ENCODE results near the gene CAMK1G. TPM values are rescaled to one million over a fixed set of nuclear protein-coding genes. Genes with fewer than 3 reads are reported as not detected.
A peak's percentile ranks its signal among the peaks of the same experiment; 100 is the strongest.

CAMK1G gene
- polyA plus RNA-seq, 5 donors: 6.8 to 9.1 (median 8.8) TPM

DNA sequence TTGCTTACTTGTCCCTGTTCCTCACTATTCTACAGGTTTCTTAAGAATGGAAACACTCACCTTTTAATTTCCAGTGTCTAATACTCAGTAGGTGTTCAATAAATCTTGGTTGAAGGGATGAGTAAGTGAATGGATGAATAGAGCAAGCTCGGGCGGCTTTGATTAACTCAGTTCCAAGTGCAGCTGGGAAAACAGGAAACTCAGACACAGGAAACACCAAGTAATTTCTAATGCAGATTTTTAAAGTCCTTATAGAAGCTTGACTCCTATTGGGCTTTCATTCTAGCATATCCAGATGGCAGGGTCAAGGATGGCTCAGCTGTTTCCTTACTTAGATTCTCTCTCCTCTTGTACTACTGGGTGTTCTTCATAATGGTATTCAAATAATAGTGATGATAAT, 14.0 kb downstream of the CAMK1G start:
- no peak for DNase-seq

DNA sequence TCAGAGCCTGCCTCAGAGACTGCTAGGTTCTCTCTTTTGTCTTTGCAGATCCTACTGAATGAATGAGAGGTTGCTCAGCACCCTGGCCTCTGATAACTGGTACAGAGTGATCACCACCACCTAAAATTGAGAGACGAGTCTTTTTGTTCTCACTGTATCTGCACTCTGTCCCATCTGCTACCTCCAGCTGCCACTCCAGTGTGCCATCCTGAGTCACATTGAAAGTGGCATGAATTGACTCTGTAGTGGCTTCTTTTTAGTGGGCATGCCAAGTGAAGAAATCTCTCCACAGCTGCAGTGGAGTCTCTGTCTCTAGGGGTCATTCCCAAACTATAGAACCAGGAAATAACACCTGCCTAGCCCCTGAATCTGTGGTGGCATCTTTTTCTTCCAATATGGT, 14.7 kb downstream of the CAMK1G start:
- no peak for DNase-seq

DNA sequence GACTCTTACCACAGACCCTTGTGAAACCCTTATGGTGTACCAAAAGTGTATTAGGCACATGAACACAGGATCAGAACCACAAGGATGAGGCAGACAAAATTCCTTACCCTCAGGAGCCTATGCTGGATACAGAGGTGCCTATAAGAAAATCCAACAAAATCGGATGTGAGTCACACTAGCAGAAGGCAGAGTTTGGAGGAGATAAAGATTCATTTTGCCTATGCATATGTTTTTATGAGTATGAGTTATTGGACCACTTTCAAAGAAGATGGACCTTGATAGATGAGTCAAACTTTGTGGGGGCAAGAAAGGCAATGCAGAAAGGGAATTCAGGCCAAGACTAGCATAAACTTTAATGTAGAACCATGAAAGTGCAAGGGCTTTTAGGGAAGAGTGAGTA, 17.0 kb downstream of the CAMK1G start:
- DNase-seq: no peak

DNA sequence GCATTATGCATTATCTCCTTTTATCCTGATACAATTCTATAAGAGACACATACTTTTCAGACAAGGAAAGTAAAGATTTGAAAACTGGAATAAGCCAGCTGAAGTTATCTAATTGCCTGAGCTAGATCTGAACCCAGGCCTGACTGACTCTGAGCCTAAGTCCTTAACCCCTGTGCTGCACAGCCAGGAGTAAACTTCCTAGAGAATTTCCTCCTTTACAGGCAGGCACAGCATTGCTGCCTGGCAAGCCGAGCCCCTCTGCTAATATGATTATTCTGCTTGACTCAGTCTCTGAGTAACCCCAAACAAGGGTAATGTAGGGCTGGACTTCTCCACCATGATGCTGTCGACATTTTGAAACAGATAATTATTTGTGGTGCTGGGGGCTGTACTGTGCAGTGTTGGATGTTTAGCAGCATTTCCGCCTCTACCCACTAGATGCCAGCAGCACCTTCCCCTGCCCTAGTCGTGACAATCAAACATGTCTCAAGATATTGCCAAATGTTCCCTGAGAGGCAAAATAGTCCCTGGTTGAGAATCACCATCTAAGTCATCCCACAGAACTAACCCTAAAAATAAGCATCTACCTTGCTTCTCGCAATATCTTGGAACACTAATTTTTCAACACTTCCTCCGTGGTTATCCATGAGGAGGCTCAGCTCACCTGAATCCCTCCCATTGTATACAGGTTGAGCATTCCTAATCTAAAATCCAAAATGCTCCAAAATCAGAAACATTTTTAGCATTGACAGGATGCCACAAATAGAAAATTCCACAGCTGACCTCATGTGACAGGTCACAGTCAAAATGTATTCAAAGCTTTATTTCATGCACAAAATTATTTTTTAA, 18.5 kb downstream of the CAMK1G start:
- peak in 1 of 2 donors; percentile 47 for DNase-seq

DNA sequence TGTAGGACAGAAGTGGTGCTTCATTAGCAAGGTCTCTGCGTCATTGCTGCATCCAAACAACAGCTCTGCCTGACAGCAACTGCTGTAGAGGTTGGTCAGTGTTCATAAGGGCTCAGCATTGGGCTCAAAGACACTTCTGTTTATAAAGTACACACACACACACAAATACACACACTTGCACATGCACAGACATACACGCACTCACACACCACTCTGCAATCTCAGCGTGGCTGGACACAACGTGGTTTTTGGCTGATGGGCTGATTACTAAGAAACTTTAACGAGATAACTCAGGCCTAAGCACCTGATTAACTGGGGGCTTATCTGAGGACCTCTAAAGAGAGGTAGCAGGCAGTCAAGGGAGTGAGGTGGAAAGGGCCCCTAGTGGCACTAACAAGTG, 20.4 kb downstream of the CAMK1G start:
- no peak for DNase-seq

DNA sequence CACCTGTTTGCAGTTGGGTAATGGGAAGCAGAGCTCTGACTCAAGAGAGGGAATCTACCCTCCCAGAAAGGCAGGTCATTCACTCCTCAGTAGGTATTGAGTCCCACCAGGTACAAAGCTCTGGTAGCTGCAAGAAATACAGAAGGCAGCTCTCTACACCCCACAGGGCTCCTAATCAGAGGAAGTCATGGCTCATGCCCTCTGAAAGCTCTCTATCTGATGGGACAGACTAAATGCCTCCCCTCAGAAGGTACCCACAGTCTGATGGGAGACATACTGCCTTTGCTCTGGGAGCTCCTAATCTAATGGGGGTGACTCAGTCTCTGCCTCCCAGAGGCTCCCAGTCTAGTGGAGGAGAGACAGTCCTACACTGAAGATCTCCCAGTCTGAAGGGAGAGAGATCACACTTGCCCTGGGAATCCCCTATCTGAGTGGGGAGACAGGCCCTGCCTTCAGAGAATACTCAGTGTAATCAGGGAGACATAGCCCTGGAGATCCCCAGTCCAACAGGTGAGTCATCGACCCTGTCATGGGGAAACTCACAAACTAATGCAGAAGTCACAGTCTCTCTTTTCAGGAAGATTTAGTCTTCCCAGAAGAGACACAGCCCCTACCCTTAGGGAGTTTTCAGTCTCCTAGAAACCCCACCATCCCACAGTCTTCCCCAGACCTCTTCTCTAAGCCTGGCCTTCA, 23.7 kb downstream of the CAMK1G start:
- DNase-seq: no peak

DNA sequence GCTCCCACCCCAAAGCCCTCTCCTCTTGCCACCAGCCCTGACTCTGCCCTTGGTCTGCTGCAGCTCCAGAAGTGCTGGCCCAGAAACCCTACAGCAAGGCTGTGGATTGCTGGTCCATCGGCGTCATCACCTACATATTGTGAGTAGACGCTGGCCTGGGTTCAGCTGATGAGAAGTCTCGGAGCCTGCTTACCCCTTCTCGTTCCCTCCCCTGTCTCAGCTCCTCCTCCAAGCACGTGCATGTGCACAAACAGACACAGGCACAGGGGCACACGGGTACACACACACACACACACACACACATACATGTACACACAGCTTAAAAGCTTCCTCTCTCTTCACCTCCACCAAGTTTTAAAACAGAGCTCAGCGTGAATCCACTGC, 24.3 kb downstream of the CAMK1G start:
- no peak for DNase-seq

DNA sequence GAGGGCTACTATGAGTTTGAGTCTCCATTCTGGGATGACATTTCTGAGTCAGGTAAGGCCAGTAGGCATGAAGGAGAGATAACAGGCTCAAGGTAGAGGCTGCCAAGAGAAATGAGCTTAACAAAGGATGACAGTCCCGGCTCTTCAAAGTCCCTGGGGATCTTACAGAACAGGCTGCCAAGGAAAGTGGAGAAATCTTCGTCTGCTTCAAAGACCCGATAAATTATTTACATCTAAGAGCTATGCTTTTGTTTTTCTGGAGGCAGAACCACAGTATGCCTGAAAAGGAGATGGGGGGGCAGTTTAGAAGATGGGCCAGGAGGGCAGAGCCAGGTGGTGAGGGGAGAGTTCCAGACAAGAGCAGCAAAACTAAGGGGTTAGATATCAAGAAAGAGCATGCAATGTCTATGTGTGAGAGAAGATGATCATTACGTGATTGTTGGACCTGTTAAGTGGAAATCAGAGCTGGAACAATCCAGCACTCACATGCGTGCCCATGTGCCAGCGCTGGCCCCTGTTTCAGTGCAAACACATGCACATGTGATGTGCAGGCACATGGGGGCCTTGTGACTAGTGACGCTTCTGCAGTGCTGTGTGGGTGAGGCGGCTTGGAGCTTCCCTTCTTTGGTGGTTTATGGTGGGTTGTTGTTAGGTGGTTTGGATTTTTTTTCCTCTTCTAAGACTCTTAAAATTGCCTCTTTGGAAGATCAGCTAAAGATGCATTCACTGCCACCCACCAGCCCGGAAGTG, 25.7 kb downstream of the CAMK1G start:
- no peak for DNase-seq

DNA sequence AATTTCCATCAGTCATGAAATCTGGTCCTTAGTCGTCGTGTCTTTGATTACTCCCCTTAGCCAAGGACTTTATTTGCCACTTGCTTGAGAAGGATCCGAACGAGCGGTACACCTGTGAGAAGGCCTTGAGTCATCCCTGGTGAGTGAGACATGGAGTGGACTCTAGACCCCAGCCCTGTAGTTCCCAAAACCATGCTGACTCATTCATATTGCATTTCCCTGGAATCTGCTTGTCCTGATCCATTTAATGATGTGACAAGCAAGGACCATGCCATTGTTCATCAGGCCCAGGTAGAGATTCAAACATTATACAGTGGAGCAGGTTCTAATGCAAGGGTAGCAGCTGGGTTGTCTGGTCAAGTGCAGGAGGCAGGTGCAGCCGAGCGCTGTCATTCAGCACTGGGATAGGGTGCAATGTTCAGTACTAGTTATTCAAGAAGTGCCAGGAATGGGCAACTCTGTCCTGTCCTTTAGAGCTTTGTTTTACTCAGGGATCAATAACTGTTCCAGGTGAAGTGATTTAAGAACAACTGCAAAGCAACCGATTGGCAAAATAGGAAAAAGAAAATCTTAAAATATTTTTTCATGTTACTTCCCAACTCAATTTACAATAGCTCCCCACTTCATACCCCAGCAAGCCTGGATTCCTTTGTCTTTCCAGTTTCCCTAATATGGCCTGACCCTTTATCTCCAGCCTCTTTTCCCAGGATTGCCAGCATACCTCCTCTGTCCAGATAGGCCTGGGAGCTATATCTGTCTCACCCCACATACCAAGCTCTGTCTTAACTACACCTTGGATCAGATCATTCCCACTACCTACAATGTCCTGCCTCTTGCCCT, 26.5 kb downstream of the CAMK1G start:
- no peak for DNase-seq

DNA sequence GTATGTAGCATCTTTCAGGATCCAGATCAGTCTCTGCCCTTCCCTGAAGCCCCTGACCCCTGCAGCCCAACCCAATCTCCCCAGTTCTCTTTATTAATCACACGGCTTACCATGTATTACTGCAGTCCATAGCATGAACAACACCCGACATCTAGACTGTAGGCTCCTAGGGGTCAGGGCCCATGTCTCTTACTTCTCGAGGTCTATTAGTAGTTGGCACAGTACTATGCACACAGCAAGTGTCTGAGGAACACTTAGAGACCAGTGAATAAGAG, 27.1 kb downstream of the CAMK1G start:
- no peak for DNase-seq

DNA sequence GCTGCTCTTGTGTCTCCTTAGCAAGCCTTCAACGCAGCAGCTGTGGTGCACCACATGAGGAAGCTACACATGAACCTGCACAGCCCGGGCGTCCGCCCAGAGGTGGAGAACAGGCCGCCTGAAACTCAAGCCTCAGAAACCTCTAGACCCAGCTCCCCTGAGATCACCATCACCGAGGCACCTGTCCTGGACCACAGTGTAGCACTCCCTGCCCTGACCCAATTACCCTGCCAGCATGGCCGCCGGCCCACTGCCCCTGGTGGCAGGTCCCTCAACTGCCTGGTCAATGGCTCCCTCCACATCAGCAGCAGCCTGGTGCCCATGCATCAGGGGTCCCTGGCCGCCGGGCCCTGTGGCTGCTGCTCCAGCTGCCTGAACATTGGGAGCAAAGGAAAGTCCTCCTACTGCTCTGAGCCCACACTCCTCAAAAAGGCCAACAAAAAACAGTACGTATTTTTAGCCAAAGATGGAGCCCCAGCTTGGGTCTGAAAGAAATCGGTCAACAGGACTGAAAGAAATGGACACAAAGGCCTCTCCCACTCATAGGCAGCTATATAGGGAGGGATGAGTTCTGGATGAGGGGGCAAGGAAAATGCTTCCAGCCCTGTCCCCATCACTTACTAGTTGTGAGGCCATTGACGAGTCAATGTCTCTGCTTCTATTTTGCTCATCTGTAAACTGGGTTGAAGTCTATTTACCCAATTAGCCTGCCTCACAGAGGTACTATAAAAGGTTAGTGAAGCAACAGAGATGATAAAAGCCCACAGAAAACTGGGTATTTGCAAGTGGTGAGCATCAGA, 28.5 kb downstream of the CAMK1G start:
- DNase-seq: no peak

DNA sequence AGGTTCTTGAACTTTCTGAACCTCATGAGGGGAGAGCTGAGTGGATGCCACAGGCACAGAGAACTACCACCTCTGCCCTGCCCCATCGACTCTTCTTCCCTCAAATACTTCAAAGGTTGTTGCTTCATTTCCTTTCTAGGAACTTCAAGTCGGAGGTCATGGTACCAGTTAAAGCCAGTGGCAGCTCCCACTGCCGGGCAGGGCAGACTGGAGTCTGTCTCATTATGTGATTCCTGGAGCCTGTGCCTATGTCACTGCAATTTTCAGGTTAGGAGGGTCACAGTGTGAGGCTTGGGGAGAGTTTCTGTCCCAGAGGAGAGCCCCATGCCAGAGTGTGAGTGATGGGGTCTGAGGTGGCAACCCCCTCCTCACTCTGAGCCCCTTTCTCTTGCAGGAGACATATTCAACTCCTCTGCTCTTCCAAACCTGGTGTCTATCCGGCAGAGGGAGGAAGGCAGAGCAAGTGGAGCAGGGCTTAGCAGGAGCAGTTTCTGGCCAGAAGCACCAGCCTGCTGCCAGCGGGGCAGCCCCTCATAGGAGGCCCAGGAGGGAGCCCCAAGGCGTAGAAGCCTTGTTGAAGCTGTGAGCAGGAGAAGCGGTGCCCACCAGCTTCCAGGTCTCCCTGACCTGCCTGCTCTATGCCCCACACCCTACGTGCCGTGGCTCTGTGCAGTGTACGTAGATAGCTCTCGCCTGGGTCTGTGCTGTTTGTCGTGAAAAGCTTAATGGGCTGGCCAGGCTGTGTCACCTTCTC, 29.3 kb downstream of the CAMK1G start:
- no peak for DNase-seq

DNA sequence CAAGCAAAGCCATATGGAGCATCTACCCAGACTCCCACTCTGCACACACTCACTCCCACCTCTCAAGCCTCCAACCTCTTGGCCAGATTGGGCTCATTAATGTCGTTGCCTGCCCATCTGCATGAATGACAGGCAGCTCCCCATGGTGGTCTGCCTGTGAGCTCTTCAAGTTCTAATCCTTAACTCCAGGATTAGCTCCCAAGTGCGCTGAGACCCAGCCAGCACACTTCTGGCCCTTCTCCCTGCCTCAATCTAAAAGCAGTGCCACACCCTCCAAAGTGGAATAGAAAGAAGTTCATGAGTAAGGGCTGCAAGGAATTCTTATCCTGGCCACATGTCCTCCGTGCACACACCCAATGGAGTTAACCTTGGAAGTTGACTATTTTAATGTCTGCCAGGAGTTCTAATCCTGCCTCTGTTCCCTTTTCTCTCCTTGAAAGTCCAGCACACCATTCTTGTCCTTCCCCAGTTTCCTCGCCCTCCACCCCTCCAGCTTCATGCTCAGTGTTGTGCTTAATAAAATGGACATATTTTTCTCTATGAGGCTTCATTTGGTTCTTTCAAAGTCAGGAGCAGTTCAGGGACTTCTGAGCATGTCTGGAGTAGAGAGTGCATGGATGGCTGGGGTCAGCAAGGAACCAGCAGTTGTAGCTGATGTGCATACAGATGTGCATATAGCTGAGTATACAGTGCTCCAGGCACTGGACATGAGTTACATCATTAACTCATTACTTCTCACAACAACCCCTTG, 30.1 kb downstream of the CAMK1G start:
- no peak for DNase-seq

DNA sequence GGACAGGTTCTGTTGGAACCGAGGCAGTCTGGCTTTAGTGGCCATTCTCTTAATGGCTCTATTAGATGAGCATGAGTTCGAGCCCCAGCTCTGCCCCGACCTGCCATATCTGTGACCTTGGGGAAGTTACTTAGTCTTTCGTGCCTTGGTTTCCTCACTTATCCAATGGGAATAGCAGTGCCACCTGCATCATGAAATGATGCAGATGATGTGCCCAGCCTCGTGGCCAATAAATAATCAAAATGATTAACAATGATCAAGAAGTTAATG, 30.6 kb downstream of the CAMK1G start:
- DNase-seq: no peak

DNA sequence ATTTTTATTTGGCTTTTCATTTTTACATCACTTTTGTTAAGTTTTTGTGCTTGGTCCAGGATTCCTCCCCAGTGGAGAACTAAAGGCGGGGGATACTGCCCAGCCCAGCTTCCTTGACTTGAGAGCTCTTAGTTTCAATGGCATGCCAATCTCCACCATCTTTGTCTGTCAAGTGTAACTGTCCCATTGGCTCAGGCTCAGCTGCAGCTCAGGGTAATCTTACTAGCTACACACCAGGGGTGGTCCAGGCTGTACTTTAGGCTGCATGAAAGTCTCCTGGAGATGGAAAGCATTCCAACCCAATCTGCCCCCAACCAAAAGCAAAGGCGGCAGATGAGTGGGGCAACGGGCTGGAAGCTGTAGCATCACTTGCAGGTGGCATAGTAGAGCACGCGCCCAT, 31.4 kb downstream of the CAMK1G start:
- DNase-seq: no peak

DNA sequence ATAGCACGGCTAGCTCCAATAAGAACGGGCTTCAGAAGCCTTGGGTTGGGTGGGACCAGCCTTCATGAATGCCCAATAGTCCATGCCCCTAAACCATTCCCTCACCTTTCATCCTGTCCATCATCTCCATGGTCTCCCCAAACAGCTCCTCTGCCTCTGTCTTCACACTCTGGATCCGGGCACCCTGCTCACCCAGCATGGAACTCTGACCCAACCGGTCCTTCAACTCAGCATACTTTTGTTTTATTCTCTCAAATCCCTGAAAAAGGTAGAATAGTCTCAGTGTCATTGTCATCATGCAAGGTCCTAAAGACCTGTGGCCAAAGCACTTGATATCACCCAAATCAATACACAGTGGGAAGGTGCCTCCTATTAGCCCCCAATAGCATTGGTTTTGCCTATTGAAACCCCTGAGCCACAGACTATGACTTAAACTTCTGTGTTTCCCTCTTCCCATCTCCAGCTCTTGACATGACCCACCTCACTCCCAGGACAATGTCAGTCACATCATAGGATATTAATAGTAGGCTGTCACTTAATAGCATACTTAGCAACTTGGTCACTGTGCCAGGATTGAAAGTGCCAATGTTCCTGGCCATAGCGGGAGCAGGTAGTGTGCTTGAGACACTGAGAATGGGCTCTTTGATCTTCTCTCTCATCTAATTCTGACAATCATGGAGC, 33.0 kb downstream of the CAMK1G start:
- DNase-seq: no peak

DNA sequence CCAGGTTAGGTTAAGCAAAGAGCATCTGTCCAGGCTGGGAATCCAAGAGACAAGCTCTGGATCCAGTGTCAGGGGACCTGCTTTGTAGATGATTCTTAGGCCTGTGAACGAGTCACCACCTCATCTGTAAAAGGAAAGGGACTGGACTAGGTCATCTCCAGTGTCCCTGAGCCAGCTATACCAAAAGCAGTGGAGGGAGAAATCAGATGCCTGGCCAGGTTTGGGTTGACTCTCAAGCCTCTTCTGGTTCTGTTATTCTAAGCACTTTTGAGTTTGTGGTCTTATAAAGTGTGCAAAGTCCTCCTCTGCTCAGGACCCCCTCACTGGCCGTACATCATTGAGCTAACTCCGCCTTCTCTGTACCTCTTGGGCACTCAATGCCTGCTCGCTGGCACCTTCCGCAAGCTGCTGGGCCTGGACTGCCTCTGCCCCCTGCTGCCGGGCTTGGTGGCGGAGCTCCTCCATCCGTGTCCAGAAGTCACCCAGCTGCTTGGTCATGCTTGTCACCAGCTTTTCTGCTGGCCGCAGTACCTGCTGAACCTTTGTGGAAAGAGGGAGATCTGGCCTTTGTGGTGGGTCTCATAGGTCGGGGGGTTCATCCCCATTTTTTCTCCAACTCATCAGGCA, 33.6 kb downstream of the CAMK1G start:
- DNase-seq: no peak

DNA sequence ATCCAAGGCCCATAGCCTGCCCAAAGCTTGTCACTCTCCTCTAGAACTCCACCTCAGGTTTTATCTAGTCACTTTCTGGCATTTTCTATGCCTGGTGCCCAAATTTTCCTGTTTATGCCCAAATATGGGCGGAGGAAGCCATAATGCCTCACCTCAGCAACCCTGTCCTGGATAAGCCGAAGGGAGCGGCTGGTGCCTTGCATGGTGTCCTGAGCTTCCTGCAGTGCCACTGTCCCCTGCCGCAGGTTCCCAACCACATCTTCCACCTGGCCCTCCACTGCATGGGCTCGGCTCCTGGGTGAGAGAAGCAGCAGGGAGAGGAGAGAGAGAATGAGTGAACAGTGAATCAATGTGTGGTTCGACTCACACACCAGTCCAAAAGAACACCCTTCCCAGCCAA, 34.2 kb downstream of the CAMK1G start:
- no peak for DNase-seq

DNA sequence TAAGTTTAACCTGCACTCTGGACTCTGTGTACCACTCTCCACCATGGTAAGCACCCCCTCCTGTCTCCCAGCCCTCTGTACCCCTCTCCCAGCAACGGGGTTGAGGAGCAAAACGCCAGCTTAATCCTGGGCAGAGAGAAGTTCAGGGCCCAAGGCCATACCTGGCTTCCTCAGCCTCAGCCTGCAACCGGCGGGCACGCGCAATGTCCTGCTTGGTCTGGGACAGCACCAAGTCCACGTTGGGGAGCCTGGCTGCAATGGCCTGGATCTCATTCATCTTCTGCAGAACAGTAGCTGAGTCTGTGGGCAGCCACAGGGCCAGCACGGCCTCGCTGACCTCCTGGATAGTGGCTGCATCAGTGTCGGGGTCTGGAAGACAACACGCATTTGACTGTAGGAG, 34.8 kb downstream of the CAMK1G start:
- DNase-seq: no peak
